Fibroblast of skin of scalp (primary cell): ENCODE results near the gene PELO.
"Not testable (repeated sequence)": the region's sequence is repeated elsewhere in the genome, so short reads cannot be mapped to it uniquely, and the experiment has no call there.

Experiments used
- DNase-seq: peaks from one replicate; pipeline ENCODE4 v3.0.0-alpha.2; 2013

PELO gene

GRCh38 chr5:52802272-52802973, 14.7 kb downstream of the PELO start:
- DNase-seq, result no peak

DNA sequence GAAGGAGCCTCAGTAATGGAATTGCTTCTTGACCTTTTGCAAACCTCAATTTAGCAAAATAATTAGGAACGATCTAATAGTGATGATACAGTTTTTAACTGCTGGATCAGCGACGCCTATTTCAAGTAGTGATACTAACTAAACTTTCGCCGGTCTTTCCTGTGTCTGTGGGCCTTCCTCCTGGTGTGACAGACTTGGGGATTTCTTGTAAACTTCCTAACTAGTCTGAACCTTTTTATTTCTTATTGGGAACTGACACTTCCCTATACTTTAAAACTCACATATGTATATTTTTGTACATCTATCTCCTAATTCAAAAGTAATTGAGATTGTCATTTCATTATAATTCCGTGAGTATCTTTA, 15.2 kb downstream of the PELO start:
- DNase-seq, result no peak

- DNase-seq, result no peak
Observed at GRCh38 chr5:52804387-52804791, 16.7 kb downstream of the PELO start.

- DNase-seq, result no peak
Observed at GRCh38 chr5:52804981-52805380, 17.3 kb downstream of the PELO start.

- no peak for DNase-seq
Observed at GRCh38 chr5:52805615-52806014, 17.9 kb downstream of the PELO start.

- DNase-seq, result no peak
Observed at GRCh38 chr5:52807037-52807436, 19.3 kb downstream of the PELO start.

DNA sequence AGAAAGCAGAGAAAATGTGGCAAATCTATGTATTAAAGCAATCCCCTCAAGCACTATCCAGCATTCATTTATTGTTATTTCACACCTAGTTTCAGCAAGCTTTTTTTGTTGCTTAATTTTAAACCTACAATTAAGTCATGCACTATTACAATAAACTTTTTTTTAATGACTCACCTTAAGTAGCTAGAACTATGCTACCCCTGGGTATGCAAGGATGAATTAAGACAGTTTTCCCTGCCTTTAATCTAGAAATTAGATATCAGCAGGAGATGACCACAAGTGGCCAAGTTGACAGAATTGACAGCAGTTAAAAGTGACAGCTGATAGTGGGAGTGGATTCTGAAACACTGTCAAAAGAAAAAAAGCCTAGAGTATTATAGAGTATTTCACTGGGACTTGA, 20.0 kb downstream of the PELO start:
- DNase-seq, result no peak

DNA sequence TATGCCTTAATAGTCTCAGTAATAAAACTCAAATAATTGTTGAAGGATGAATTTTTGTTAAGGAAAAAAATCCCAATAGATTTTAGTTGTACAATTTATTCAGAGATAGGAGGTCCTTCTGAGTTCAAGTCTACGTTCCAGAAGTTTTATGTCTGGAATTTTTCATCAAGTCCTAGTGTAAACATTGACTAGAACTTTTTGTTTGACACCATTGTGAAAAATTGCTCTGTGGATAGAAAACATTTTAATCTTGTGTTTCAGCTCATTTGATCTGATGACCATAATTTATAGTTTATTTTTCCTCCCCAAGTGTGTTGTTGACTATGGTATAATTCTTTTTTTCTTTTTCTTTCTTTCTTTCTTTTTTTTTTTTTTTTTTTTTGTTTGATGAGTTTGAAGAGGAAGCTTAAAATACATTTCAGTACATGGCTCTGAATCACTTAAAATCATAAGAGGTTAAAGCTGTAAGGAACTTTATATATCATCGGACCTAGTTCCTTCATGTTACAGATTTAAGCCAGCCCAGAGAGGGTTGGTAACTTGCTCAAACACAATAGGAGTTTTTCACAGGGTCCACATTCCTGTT, 20.7 kb downstream of the PELO start:
- peak; percentile 52 for DNase-seq

DNA sequence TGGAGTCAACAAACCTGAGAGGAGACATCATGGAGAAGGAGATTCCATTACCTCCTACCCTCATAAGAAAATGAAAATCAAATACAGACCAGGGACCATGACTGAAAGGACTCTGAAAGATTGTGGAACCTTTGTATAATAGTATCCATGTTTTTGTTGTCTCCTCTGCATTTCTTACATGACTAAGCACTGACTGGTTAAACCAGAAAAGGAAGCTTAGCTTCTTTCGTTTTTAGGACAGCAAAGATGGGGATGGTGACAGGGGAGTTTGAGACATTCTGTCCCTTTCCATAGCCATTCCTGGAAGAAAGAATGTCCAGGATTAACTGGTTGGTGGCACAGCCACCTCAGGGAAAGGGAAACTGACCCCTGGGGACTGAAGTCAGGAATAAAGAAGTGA, 22.2 kb downstream of the PELO start:
- peak; percentile 61 for DNase-seq

DNA sequence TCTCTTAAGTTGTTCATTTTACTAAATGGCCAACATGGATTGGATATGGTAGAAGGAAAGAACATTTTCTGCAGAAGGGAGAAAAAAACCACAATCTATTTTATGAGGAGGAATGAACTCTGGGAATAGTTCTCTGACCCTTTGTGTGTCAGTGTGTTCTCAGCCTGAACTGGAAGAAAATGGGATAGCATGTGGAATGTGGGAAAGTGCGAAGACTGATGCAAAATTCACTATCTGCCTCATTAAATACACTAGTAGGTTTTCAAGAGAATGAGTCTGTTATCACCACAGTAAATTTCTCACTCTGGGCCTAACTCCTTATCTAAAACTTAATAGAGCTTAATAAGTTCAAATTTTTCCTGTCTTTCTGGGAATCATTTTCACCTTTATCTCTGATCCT, 22.7 kb downstream of the PELO start:
- DNase-seq, result no peak

DNA sequence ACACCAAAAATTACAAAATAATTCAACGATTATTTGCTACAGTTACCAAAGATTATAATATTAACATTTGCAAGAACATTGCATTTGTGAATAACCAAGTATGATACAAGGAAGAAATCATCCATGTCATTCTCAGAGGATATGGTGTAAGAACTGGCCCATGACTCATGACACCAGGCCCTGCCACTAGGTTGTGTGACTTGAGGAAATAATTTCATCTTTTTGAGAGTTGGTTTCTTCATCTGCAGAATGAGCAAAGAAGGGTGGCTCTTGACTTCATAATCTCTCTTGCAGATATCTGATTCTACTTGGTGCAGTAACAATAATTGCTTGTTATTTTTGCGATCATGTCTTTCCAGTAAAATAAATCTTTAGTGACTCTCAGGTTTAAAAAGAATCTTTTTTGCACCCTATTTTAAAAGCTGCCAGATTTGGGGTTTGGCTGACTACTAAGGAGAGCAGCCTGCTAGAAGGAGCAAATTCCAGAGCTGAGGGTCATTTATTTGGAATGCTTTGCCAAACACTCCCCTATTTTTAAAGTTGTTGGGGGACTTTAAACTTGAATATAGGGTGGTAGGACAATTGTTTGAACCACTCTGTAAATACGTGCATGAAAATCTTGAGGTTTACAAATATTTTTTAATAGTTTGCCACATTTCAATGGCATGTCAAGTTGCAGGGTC, 23.5 kb downstream of the PELO start:
- peak; percentile 75 for DNase-seq

GRCh38 chr5:52814352-52815148, 26.8 kb downstream of the PELO start:
- DNase-seq, result no peak

DNA sequence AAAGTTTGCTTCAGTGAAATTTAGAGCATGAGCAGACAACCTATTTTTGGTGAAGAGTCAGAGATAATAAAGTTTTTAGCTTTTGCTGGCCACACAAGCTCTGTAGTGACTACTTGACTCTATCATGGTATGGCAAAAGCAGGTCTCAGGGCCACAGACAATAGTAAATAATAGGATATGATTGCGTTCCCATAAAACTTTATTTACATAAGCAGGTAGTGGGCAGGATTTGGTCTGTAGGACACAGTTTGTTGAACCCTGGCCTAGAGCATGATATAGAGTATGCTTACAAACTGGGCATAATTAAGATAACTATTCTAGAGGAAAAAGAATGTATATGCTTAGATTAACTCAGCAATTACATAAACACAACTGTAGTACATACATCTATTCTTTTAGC, 30.1 kb downstream of the PELO start:
- no peak for DNase-seq

DNA sequence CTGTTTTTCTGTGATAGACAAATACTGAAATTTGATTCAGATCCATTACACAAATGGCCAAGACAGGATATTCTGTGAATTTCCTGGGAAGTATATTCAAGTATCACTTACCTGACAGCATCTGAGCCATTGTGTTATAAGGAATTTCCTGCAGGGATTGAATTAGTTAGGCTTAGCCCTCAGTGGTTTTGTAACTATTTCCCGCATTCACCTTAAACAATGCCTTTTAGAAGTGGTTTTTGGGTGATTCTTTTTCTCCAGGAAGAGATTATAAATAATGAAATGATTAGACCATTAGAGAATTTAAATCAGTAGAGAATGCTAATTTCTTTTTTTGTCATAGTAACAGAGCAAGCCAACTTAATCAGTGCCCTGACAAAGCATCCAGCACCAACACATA, 30.6 kb downstream of the PELO start:
- DNase-seq, result no peak

DNA sequence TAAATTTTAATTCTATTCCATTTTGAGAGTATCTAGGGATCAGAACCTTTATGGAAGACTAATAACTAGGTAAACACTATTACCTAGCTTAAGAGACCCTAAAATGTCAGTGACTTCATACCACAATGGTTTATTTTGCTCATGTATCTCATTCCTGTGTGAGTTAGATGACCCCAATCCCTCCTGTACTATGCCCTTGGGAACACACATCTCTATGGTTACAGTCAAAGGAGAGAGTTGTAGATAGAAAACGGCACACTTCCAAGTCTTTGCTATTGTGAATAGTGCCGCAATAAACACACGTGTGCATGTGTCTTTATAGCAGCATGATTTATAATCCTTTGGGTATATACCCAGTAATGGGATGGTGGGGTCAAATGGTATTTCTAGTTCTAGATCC, 31.1 kb downstream of the PELO start:
- DNase-seq, result not testable (repeated sequence)

DNA sequence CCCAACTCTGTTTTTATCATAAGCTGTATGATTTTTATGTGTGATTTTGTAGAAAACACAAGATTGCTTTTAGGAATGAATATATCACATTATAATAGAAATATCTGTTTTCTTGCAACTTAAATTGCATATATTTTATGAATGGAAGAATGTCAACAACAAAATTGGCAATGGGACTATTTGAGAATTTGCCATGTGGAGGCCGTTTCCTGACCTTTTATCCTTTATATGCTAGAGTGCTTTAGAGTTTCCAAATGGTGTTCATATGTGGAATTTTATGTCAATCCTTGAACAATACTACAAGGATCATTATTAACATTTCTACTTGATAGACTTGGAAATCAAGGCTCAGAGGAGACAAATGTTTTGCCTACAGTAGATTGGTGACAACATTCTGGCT, 34.2 kb downstream of the PELO start:
- no peak for DNase-seq

DNA sequence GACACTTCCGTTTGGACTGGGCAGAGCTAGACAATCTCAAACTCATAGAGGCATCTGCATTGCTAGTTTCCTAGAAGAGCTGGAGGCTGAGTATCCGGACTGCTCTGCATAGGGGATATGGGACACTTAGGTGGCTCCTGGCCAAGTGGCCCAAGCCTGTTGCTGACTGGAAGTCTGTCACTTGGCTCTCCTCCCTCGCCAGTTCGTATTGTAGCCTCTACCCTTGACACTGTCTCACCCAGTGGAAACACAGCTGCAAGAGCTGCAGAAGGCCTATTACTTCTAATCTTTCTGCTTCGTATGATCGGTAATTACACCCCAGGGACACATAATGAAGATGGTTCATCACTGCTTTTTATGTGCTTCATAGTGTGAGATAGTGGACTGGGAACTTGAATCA, 34.7 kb downstream of the PELO start:
- no peak for DNase-seq

DNA sequence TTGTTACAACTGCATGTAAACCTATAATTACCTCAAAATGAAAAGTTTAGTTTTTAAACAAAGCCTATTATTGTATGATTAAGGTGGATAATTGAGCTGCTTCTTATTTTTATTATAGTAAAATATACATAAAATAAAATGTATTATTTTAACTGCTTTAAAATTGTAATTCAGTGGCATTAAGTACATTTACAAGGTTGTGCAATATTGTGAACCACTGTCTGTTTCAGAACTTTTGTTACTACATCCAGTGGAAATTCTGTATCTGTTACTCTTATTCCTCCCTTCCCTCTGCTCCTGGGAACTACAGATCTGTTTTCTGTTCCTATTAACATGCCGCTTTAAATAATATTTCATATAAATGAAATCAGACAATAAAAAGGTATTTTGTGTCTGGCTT, 37.1 kb downstream of the PELO start:
- no peak for DNase-seq

GRCh38 chr5:52825826-52826225, 38.1 kb downstream of the PELO start:
- DNase-seq, result no peak

DNA sequence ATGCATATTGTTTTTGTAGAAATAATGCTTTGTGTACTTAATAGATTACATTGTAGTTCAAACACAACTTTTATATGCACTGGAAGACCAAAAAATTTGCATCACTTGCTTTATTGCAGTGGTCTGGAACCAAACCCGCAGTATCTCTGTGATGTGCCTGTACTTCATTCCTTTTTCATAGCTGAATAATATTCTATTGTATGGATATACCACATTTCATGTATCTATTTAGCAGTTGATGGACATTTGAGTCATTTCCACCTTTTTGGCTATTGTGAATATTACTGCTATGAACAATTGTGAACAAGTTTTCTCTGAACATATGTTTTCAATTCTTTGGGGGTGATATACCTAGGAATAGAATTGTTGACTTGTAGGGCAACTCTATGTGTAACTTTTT, 40.1 kb downstream of the PELO start:
- no peak for DNase-seq

DNA sequence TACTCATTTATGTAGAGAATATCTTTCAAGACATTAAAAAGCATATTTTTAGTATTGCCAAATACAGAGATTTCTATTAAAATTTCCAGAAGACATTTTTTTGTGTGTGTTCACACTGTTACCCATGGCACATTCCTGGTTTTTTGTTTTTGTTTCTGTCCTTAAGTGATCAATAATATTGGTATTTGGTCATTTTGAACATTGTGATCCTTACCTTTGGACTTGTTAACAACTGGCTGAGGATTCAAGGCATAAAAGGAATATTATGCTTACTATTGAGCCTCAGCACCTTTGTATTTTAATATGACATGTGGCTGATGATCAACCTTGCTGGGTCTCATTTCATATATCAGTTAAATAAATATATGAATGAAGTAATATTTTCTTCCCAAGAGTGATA, 41.9 kb downstream of the PELO start:
- DNase-seq, result no peak

GRCh38 chr5:52830650-52831049, 42.9 kb downstream of the PELO start:
- DNase-seq, result no peak

DNA sequence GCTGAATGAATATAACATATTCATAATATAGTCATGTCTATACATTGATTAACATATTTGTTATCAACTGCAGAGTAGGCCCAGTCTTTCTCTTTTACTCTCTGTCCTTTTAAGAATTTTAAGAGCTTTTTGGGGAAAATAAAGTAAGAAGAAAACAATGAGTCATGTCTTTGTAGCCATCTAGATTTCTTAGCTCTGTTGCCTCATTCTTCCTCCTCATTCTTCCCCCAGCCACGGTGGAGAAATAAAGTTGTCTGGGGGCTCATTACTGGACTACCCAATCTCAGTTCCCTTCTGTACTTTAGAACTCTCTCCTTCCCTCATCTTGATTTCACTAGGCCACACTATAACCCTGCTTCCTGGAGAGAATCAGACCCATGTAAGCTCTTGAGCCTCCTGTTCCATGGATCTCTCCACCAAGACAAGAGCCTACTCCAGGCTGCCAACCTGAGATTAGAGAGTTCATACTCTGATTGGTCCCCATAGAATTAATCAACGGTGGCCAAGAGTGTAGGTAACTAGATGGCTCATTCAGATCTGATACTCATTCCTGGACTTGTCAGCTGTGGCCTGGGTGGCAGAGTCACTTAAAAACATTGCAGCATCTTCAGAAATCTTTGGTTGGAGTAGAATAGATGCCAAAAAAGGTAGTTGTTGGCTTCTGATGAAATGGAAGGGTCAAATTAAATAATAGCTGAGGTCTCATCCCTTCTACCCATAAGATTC, 44.2 kb downstream of the PELO start:
- DNase-seq, result no peak
